ENCODE data around the gene EFNB3. TPM values are rescaled to one million over a fixed set of nuclear protein-coding genes. Genes with fewer than 3 reads are reported as not detected.

The EFNB3 gene
- total RNA-seq, 1 experiment from 2014 or later, result 5.1 TPM

GRCh38 chr17:7754656-7755055 lies 49.7 kb downstream of the EFNB3 start:
- Histone ChIP-seq H3K9me3 (no peaks in the 10 kb centered on the region), H3K4me1 (no peaks in the 10 kb centered on the region), H3K4me3 (ENCODE audit: low read depth, low read length) (no peak overlapping the region), H3K36me3 (ENCODE audit: control insufficient read depth, insufficient read depth, low read length) (no peaks in the 10 kb centered on the region), H3K27me3 (replicated peaks; ENCODE audit: control insufficient read depth, insufficient read depth, low read length) (no peaks in the 10 kb centered on the region)
- POLR2A ChIA-PET, result no interaction called here
- no peak for DNase-seq
- CTCF ChIA-PET, result no interaction called here
- no peaks in the 10 kb centered on the region for H3K4me1 Mint-ChIP-seq (ENCODE audit: low read depth, unreplicated experiment)
- intact Hi-C loops (cut with micrococcal nuclease; ENCODE audit: unreplicated experiment), result no loop called here
- TF ChIP-seq CTCF (IDR thresholded peaks at IDR 0.05; ENCODE audit: insufficient read depth in 1 of 2, low read depth in 1 of 2, low read length in 1 of 2, severe bottlenecking in 1 of 2, unreplicated experiment in 1 of 2), result no peak
- no peaks in the 10 kb centered on the region for H3K36me3 Mint-ChIP-seq (ENCODE audit: insufficient read depth, unreplicated experiment)
- no peak overlapping the region for H3K27ac Mint-ChIP-seq (ENCODE audit: unreplicated experiment)
- H3K27me3 Mint-ChIP-seq (ENCODE audit: insufficient read depth, unreplicated experiment), result no peaks in the 10 kb centered on the region
- no peaks in the 10 kb centered on the region for H3K9me3 Mint-ChIP-seq (ENCODE audit: unreplicated experiment)
- no TSS peak for BruUV-seq (replicated peaks)
- H3K4me3 Mint-ChIP-seq (ENCODE audit: unreplicated experiment), result no peak overlapping the region

- H3K4me1 Mint-ChIP-seq (ENCODE audit: low read depth, unreplicated experiment), result no peaks in the 10 kb centered on the region
- H3K4me3 Mint-ChIP-seq (ENCODE audit: unreplicated experiment), result no peak overlapping the region
- Histone ChIP-seq H3K36me3 (ENCODE audit: control insufficient read depth, insufficient read depth, low read length) (no peaks in the 10 kb centered on the region), H3K4me1 (no peaks in the 10 kb centered on the region), H3K4me3 (ENCODE audit: low read depth, low read length) (no peak overlapping the region), H3K27me3 (replicated peaks; ENCODE audit: control insufficient read depth, insufficient read depth, low read length) (no peaks in the 10 kb centered on the region), H3K9me3 (no peaks in the 10 kb centered on the region)
- no peaks in the 10 kb centered on the region for H3K9me3 Mint-ChIP-seq (ENCODE audit: unreplicated experiment)
- H3K36me3 Mint-ChIP-seq (ENCODE audit: insufficient read depth, unreplicated experiment), result no peaks in the 10 kb centered on the region
- DNase-seq, result no peak
- no peak for TF ChIP-seq CTCF (IDR thresholded peaks at IDR 0.05; ENCODE audit: insufficient read depth in 1 of 2, low read depth in 1 of 2, low read length in 1 of 2, severe bottlenecking in 1 of 2, unreplicated experiment in 1 of 2)
- no TSS peak for BruUV-seq (replicated peaks)
- CTCF ChIA-PET, result no interaction called here
- POLR2A ChIA-PET, result no interaction called here
- no peak overlapping the region for H3K27ac Mint-ChIP-seq (ENCODE audit: unreplicated experiment)
- intact Hi-C loops (cut with micrococcal nuclease; ENCODE audit: unreplicated experiment), result no loop called here
- H3K27me3 Mint-ChIP-seq (ENCODE audit: insufficient read depth, unreplicated experiment), result no peaks in the 10 kb centered on the region
These were observed 50.3 kb downstream of the EFNB3 start for GRCh38 chr17:7755095-7755890.

GRCh38 chr17:7756968-7757367 lies 52.0 kb downstream of the EFNB3 start:
- Histone ChIP-seq H3K4me1 (no peaks in the 10 kb centered on the region), H3K4me3 (ENCODE audit: low read depth, low read length) (no peak overlapping the region), H3K27me3 (replicated peaks; ENCODE audit: control insufficient read depth, insufficient read depth, low read length) (no peaks in the 10 kb centered on the region), H3K36me3 (ENCODE audit: control insufficient read depth, insufficient read depth, low read length) (no peaks in the 10 kb centered on the region), H3K9me3 (no peaks in the 10 kb centered on the region)
- H3K36me3 Mint-ChIP-seq (ENCODE audit: insufficient read depth, unreplicated experiment), result no peaks in the 10 kb centered on the region
- peaks cover 6% of the 10 kb centered on the region for H3K4me1 Mint-ChIP-seq (ENCODE audit: low read depth, unreplicated experiment)
- TF ChIP-seq CTCF (IDR thresholded peaks at IDR 0.05; ENCODE audit: insufficient read depth in 1 of 2, low read depth in 1 of 2, low read length in 1 of 2, severe bottlenecking in 1 of 2, unreplicated experiment in 1 of 2), result no peak
- H3K4me3 Mint-ChIP-seq (ENCODE audit: unreplicated experiment), result no peak overlapping the region
- H3K27ac Mint-ChIP-seq (ENCODE audit: unreplicated experiment), result no peak overlapping the region
- no peaks in the 10 kb centered on the region for H3K27me3 Mint-ChIP-seq (ENCODE audit: insufficient read depth, unreplicated experiment)
- intact Hi-C loops (cut with micrococcal nuclease; ENCODE audit: unreplicated experiment), result no loop called here
- peaks cover 9% of the 10 kb centered on the region for H3K9me3 Mint-ChIP-seq (ENCODE audit: unreplicated experiment)
- ChIA-PET CTCF (no interaction called here), POLR2A (no interaction called here)
- DNase-seq, result no peak
- BruUV-seq (replicated peaks), result no TSS peak

Other genes with a start within 250 kb of the EFNB3 start
- 15.5 and 16.5 TPM in 2 replicates for gene ZBTB4, start 225.6 kb upstream of the EFNB3 start, total RNA-seq (2022)
- gene SLC35G6, start 223.8 kb upstream of the EFNB3 start, total RNA-seq (2022), result not detected in 2 replicates
- gene POLR2A, start 220.8 kb upstream of the EFNB3 start, total RNA-seq (2022), result 69.8 and 72.1 TPM in 2 replicates
- not detected in 2 replicates for gene TNFSF12, start 156.1 kb upstream of the EFNB3 start, total RNA-seq (2022)
- 0.20 TPM in 1 of 2 replicates, not detected in the other for gene TNFSF13, start 146.5 kb upstream of the EFNB3 start, total RNA-seq (2022)
- 29.2 and 30.2 TPM in 2 replicates for gene SENP3, start 143.3 kb upstream of the EFNB3 start, total RNA-seq (2022)
- 1.1 and 1.6 TPM in 2 replicates for gene CD68, start 125.6 kb upstream of the EFNB3 start, total RNA-seq (2022)
- 44.2 and 49.7 TPM in 2 replicates for gene MPDU1, start 121.3 kb upstream of the EFNB3 start, total RNA-seq (2022)
- gene SOX15, start 115.1 kb upstream of the EFNB3 start, total RNA-seq (2022), result 0.53 TPM in 1 of 2 replicates, not detected in the other
- 20.5 and 25.3 TPM in 2 replicates for gene FXR2, start 90.3 kb upstream of the EFNB3 start, total RNA-seq (2022)
- gene SAT2, start 77.4 kb upstream of the EFNB3 start, total RNA-seq (2022), result 33.0 TPM in 2 replicates
- 0.93 and 1.2 TPM in 2 replicates for gene SHBG, start 75.1 kb upstream of the EFNB3 start, total RNA-seq (2022)
- gene ATP1B2, start 54.3 kb upstream of the EFNB3 start, total RNA-seq (2022), result 0.11 and 0.14 TPM in 2 replicates
- gene TP53, start 17.7 kb upstream of the EFNB3 start, total RNA-seq (2022), result 9.2 and 11.1 TPM in 2 replicates
- 13.6 and 15.2 TPM in 2 replicates for gene WRAP53, start 16.7 kb upstream of the EFNB3 start, total RNA-seq (2022)
- gene DNAH2, start 12.5 kb downstream of the EFNB3 start, total RNA-seq (2022), result 1.9 and 2.8 TPM in 2 replicates
- 27.4 and 27.9 TPM in 2 replicates for gene KDM6B, start 129.0 kb downstream of the EFNB3 start, total RNA-seq (2022)
- 2.5 and 3.2 TPM in 2 replicates for gene TMEM88, start 149.9 kb downstream of the EFNB3 start, total RNA-seq (2022)
- gene NAA38, start 152.4 kb downstream of the EFNB3 start, total RNA-seq (2022), result 20.9 and 27.4 TPM in 2 replicates
- 6.1 and 7.3 TPM in 2 replicates for gene CYB5D1, start 152.8 kb downstream of the EFNB3 start, total RNA-seq (2022)
- 27.9 and 34.7 TPM in 2 replicates for gene CHD3, start 183.6 kb downstream of the EFNB3 start, total RNA-seq (2022)
- gene RNF227, start 211.1 kb downstream of the EFNB3 start, total RNA-seq (2022), result 4.0 and 5.0 TPM in 2 replicates
- 1.2 and 2.0 TPM in 2 replicates for gene KCNAB3, start 224.7 kb downstream of the EFNB3 start, total RNA-seq (2022)
- gene TRAPPC1, start 226.7 kb downstream of the EFNB3 start, total RNA-seq (2022), result 75.5 and 96.2 TPM in 2 replicates
- 22.6 and 24.2 TPM in 2 replicates for gene CNTROB, start 227.0 kb downstream of the EFNB3 start, total RNA-seq (2022)